NK-92 (cell line): ENCODE data around the gene EZR.

Source experiments
- DNase-seq: peaks from one replicate; lab custom pipeline; 2025; ENCODE audit not compliant: unreplicated experiment; lab: John Stamatoyannopoulos, UW

Gene EZR

DNA sequence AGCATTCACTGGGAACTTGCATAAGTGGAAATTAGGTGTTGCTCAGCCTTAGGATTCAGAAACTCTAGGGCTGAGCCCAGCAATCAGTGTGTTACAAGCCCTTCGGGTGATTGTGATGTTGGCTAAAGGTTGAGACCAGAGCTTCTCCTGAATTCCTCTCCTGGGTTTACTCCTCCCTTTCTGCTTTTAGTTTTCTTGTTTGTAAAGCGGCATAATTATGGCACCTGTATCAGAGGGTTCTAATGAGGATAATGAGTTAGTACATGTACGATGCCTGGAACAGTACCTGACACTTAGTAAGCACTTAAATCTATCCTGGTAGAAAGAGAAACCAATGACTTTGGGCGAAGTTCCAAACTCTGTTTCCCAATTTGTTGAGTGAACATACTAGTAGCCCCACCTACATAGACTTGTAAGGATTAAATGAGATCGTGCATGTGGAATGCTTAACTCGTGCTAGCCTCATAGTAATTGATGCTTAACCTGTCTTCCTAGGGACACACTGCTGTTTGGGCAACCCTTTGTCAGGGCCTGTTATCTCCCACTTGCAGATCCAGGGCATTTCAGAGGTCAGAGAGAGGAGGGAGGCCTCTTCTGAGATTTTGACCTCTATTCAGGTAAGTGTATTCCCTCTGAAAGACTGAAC lies 932 bp upstream of the EZR start:
- DNase-seq: no peak

DNA sequence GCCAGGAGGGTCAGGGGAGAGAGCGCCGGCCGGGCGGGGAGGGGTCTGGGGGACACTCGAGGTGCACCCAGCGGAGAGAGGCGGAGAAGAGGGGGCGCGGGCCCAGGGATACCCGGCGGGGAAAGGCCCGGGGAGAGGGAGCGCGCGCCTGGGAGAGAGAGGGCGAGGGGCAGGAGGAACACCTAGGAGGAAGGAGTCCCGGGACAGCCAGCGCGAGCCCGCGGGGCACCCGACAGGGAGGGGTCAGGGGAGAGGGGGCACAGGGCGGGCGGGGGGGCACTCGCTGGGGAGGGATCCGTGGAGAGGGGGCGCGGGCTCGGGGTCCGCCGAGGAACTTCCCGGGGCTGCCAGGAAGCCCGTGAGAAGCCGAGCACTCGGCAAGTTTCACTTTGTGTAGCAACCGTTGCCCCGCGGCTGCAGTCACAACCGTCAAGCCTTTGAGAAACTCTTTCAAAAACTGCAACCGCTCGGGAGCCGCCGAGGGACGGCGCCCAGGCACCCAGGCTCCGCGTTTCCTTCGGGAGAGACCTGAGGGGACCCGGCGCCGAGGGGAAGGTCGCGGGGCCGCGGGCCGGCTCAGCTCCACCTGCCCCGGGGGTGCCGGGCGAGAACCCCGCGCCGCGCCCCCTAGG lies 471 bp downstream of the EZR start:
- no peak for DNase-seq

GRCh38 chr6:158817728-158818580 lies 1.2 kb downstream of the EZR start:
- DNase-seq: no peak

GRCh38 chr6:158816803-158817727 lies 2.1 kb downstream of the EZR start:
- no peak for DNase-seq

DNA sequence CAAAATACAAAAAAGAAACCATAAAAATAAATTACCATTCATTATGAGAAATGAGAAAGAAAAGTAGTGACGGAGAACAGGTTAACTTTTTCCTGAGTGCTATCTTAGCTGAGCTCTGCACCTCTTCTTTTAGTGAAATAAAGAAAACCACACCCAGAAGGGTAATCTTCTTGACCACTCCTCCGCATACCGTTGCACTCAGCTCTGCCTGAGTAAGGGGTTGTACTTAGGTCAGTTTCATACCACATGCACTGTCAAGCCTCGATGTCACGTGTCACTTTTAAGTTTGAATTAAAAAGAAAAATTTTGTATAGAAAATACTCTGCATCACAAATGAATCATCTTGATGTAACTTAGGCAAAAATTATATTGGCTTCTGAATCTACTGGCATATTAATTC lies 2.8 kb downstream of the EZR start:
- DNase-seq: no peak

DNA sequence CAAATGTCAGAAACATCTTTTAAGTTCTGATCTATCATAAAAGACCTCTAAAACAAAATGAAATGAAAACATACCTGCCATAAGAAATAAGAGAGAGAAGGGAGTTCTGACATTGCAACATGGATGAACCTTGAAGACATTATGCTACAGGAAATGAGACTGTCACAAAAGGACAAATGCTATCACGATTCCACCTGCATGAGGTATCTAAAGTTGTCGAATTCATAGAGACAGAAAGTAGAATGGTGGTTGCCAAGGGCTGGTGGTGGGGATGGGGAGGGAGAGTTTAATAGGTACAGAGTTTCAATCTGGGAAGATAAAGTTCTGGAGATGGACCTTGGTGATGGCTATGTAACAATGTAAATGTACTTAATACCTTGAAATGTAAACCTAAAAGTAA lies 3.3 kb downstream of the EZR start:
- no peak for DNase-seq

DNA sequence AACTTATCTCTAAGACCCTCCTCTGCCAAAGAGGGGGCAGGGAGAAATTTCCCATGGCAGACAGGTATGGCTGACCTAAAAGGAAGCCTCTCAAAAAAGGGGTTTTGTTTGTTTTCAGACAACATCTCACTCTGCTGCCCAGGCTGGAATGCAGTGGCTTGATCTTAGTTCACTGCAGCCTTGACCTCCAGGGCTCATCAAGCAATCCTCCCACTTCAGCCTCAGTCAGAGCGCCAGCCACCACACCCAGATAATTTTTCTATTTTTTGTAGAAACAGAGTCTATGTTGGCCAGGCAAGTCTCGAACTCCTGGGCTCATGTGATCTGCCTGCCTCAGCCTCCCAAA lies 3.8 kb downstream of the EZR start:
- no peak for DNase-seq

- no peak for DNase-seq
These were observed 6.1 kb downstream of the EZR start for GRCh38 chr6:158813032-158813431.

- DNase-seq: no peak
These were observed 6.6 kb downstream of the EZR start for GRCh38 chr6:158812611-158813010.

DNA sequence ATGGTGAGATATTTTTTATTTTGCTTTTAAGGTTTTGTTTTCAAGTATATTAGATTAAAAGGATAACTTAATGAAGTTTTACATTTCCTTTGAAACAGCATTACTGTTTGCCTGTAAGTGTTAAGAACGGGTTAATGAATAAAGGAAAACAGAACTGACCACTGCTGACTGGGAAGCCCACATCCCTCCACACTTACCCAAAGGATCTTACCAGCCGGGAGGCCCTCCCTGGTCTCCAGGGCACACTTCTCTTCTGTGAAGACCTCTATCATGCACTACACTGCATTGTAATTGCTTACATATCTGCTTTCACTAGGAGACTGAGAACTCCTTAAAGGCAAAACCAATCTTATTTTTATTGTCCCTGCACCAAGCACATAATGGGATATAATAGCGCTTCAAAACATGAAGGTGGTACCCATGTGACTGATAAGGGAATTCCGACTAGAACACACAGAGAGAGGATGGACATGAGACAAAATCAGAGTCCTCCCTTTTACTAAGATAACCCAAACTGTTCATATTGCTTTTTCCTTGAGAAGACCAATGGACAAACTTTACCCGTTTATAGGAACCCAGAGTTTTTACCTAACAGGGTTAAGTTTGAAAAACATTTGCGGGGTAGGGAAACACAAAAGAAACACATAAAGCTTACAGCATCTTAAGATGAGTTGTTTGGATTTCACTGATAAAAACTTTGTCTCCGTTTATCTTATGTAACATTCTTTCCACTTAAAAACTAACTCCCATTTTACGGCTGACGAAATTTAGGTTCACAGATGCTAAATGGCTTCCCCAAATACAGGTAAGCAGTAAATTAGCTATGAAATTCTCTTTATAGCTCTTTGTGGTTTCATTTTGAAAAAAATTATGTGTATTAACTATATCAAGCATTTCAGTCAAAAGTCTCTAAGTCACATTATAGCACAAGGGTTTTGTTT lies 8.7 kb downstream of the EZR start:
- no peak for DNase-seq

GRCh38 chr6:158808941-158809678 lies 10.1 kb downstream of the EZR start:
- no peak for DNase-seq

DNA sequence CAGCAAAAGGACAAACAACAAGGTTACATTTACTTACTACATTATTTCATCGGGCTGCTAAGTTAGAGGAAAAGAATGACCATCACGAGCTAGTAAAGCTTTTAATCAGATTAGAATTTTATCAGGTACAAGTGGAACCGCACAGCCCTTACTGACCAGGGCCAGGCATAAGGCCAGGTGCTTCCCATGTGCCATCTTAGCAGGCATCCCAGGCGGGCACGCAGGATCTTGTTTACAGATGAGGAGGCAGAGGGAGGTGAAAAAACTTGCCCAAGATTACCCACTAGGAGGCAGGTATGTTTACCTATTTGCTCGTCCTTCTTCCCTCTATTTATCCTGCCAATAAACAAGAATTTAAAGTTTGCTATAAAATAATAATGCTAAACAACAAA lies 10.7 kb downstream of the EZR start:
- DNase-seq: no peak

DNA sequence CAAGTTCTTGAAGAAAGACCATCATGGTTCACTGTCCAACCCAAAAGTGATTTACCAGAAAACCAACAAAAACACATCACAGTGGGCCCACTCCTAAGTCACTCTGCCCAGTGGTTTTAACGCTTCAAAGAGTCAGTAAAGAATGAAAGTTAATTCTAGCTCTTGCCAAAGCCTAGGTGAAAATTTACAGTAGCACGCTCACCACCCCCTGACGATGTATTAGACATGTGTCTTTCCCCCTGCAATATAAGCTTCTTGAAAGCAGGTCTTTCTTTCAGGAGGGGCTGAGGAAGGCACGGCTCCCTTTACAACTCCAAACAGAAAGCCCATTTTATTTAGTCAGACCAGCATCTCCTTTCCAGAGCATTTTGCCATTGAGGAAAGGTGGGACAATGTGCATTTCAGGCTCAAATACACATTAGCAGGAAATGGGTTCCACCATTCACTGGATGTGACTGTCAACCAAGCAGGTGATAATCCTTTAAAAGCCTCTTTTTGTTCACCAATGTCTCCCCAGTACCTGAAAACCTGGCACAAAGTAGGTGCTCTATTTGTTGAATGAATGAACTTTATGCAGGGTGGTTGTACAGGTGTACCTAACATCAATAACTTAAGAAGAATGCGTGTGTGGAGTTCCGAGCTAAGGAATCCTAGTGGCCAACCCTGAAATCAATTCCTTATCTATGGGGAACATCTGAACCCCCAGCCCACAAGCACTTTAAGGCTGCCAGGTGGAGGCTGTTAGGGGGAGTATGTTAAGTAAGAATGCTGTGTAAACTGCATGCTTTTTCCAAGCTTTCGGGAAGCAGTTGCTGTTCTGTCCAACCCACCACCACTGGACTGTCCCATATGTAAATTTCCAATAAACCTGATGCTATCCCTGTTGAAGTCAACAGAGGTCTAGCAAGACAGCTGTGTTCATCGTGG lies 11.4 kb downstream of the EZR start:
- no peak for DNase-seq

DNA sequence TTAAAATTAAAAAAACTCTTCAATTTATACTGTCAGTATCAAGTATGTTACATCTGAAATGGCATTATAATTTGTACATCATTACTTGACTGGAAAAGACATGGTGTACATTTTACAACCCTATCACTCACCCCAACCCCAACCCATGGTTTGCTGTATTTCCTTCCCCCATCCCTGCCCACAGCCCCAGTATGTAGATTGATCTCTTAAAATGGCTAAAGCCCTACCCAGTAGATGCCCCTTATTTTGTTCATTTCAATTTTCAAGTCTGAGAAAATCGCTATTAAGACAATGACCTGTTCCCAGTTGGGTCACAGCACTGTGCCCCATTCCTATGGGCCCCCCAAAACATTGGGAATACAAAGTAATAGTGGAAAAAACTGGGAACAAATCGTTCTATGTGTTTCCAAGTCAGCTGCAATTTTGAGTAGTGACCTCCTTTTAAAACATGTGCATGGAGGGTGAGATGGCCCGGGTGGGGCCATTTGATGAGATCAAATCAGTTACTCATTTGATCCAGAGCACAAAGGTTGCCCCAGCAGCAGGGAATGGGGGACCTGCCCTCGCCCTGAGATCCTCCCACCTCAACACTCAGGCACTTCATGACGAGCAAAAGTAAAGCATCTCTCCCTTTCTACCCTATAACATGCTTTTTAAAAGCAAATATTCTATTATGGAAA lies 13.3 kb downstream of the EZR start:
- DNase-seq: no peak

- DNase-seq: no peak
These were observed 15.0 kb downstream of the EZR start for GRCh38 chr6:158804207-158804606.

DNA sequence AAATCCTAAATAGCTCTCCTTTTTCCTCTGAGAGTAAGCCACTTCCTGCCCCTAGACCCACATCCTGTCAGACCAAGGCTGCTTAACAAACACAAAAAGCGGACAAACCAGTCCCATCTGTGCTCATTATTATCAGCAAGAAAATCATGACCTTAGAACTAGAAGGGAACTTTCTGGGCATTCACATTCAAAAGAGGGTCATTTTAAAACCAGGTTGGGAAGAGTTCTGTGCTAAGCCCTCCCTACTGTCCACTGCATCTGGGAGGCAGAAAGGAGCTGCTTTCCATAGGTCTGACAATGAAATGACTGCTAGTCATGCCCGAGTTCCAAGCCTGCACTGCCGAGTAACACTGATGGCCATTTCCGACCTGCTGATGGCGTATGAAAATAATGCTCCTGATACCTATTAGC lies 15.4 kb downstream of the EZR start:
- no peak for DNase-seq

GRCh38 chr6:158801655-158802294 lies 17.4 kb downstream of the EZR start:
- DNase-seq: no peak
